ENCODE measurements around the gene MTCL1. TPM values are rescaled to one million over a fixed set of nuclear protein-coding genes. Genes with fewer than 3 reads are reported as not detected.

Gene MTCL1
- total RNA-seq, 1 experiment from 2014 or later: 11.2 TPM

GRCh38 chr18:8689517-8689916, 15.8 kb upstream of the MTCL1 start:
- BruUV-seq (replicated peaks): no TSS peak
- ChIA-PET POLR2A (ENCODE audit: low non-redundant PET) (interaction anchor here (0.6 kb wide), 1 partner anchor 12 kb away, joined by 4 read pairs; no protein-coding TSS in a partner anchor), CTCF (no interaction called here)
- Histone ChIP-seq H3K27ac (ENCODE audit: low read depth, low read length, poor library complexity, severe bottlenecking) (no peak overlapping the region), H3K36me3 (ENCODE audit: insufficient read depth, low read length, poor library complexity, severe bottlenecking) (no peaks in the 10 kb centered on the region), H3K4me1 (ENCODE audit: insufficient read depth, low read length, poor library complexity, severe bottlenecking) (no peaks in the 10 kb centered on the region), H3K9me3 (ENCODE audit: low read depth, low read length, poor library complexity, severe bottlenecking) (no peaks in the 10 kb centered on the region), H3K4me3 (ENCODE audit: low read depth, low read length, poor library complexity, severe bottlenecking) (no peak overlapping the region), H3K27me3 (replicated peaks; ENCODE audit: insufficient read depth, low read depth, low read length, poor library complexity) (no peaks in the 10 kb centered on the region)
- TF ChIP-seq, protein P1, sequence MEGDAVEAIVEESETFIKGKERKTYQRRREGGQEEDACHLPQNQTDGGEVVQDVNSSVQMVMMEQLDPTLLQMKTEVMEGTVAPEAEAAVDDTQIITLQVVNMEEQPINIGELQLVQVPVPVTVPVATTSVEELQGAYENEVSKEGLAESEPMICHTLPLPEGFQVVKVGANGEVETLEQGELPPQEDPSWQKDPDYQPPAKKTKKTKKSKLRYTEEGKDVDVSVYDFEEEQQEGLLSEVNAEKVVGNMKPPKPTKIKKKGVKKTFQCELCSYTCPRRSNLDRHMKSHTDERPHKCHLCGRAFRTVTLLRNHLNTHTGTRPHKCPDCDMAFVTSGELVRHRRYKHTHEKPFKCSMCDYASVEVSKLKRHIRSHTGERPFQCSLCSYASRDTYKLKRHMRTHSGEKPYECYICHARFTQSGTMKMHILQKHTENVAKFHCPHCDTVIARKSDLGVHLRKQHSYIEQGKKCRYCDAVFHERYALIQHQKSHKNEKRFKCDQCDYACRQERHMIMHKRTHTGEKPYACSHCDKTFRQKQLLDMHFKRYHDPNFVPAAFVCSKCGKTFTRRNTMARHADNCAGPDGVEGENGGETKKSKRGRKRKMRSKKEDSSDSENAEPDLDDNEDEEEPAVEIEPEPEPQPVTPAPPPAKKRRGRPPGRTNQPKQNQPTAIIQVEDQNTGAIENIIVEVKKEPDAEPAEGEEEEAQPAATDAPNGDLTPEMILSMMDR (conservative IDR thresholded peaks at IDR 0.05; ENCODE audit: low read depth, low read length): no peak
- TF ChIP-seq EZH2 (IDR thresholded peaks at IDR 0.05; ENCODE audit: borderline replicate concordance, low read depth, low read length, poor library complexity, severe bottlenecking): no peak
- intact Hi-C loops (cut with micrococcal nuclease; ENCODE audit: unreplicated experiment): no loop called here
- DNase-seq (ENCODE audit: low spot score): no peak

DNA sequence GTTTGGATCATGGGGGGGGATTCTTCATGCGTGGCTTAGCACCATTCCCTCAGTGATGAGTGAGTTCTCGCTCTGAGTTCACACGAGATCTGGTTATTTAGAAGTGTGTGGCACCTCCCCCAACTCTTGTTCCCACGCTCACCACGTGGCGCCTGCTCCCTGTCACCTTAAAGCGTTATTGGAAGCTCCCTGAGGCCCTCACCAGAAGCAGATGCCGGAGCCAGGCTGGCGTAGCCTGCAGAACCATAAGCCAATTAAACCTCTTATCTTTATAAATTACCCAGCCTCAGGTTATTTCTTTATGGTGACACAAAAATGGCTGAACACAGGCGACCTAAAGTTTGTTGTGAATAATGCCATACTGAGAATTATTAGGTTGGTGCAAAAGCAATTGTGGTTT, 10.5 kb upstream of the MTCL1 start:
- no peaks in the 10 kb centered on the region for H3K9me3 ChIP-seq (ENCODE audit: low read depth, low read length, poor library complexity, severe bottlenecking)
- intact Hi-C loops (cut with micrococcal nuclease; ENCODE audit: unreplicated experiment): no loop called here
- DNase-seq (ENCODE audit: low spot score): no peak
- no peaks in the 10 kb centered on the region for H3K36me3 ChIP-seq (ENCODE audit: insufficient read depth, low read length, poor library complexity, severe bottlenecking)
- H3K27ac ChIP-seq (ENCODE audit: low read depth, low read length, poor library complexity, severe bottlenecking): no peak overlapping the region
- BruUV-seq (replicated peaks): no TSS peak
- POLR2A ChIA-PET (ENCODE audit: low non-redundant PET): no interaction called here
- no peak for TF ChIP-seq EZH2 (IDR thresholded peaks at IDR 0.05; ENCODE audit: borderline replicate concordance, low read depth, low read length, poor library complexity, severe bottlenecking)
- TF ChIP-seq, protein P1 (conservative IDR thresholded peaks at IDR 0.05; ENCODE audit: low read depth, low read length): no peak
- no peak overlapping the region for H3K4me3 ChIP-seq (ENCODE audit: low read depth, low read length, poor library complexity, severe bottlenecking)
- H3K27me3 ChIP-seq (replicated peaks; ENCODE audit: insufficient read depth, low read depth, low read length, poor library complexity): no peaks in the 10 kb centered on the region
- H3K4me1 ChIP-seq (ENCODE audit: insufficient read depth, low read length, poor library complexity, severe bottlenecking): no peaks in the 10 kb centered on the region
- CTCF ChIA-PET: no interaction called here

DNA sequence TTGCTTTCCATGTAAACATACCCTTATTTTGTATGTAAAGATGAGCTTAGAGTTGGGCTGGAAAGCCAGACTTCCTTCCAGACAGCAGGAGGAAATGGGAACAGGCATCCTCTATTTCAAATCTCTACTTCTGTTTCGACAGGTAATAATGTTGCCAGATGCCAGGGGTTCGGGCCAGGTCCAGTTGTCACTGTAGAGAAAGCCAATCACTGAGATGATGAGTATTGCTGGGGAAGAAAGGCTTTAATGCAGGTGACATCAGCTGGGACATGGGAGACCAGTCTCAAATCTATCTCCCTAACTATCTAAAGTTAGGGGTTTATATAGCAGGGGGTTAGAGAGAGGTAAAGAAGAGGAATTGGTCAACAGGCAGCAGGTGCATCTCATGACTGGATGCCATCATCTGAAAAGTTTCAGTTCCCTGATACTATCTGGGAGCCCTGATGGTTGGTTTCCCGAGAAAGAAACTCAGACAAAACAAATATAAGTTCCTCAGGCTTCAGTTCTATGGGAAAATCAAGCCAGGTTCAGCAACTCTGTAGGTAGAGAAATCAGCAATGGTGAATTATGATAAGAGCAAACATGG, 9.3 kb upstream of the MTCL1 start:
- H3K4me3 ChIP-seq (ENCODE audit: low read depth, low read length, poor library complexity, severe bottlenecking): no peak overlapping the region
- H3K36me3 ChIP-seq (ENCODE audit: insufficient read depth, low read length, poor library complexity, severe bottlenecking): no peaks in the 10 kb centered on the region
- TF ChIP-seq, protein P1 (conservative IDR thresholded peaks at IDR 0.05; ENCODE audit: low read depth, low read length): no peak
- no peak for TF ChIP-seq EZH2 (IDR thresholded peaks at IDR 0.05; ENCODE audit: borderline replicate concordance, low read depth, low read length, poor library complexity, severe bottlenecking)
- ChIA-PET POLR2A (ENCODE audit: low non-redundant PET) (no interaction called here), CTCF (interaction anchor here (1.0 to 2.0 kb wide), 4 partner anchors 107 to 300 kb away, joined by 4 to 31 read pairs (median 14); no protein-coding TSS in a partner anchor)
- H3K27me3 ChIP-seq (replicated peaks; ENCODE audit: insufficient read depth, low read depth, low read length, poor library complexity): no peaks in the 10 kb centered on the region
- no peaks in the 10 kb centered on the region for H3K4me1 ChIP-seq (ENCODE audit: insufficient read depth, low read length, poor library complexity, severe bottlenecking)
- no peaks in the 10 kb centered on the region for H3K9me3 ChIP-seq (ENCODE audit: low read depth, low read length, poor library complexity, severe bottlenecking)
- intact Hi-C loops (cut with micrococcal nuclease; ENCODE audit: unreplicated experiment): loop anchor here (1.0 kb wide), 1 partner anchor 292 kb away; no protein-coding TSS in a partner anchor
- H3K27ac ChIP-seq (ENCODE audit: low read depth, low read length, poor library complexity, severe bottlenecking): no peak overlapping the region
- no TSS peak for BruUV-seq (replicated peaks)
- no peak for DNase-seq (ENCODE audit: low spot score)

Measured in A673 (cell line).